ENCODE data around the gene TMC6. TPM values are rescaled to one million over a fixed set of nuclear protein-coding genes. Genes with fewer than 3 reads are reported as not detected.
A peak's percentile ranks its signal among the peaks of the same experiment; 100 is the strongest.

The TMC6 gene
- total RNA-seq, 1 experiment from 2014 or later, result 97.7 TPM

DNA sequence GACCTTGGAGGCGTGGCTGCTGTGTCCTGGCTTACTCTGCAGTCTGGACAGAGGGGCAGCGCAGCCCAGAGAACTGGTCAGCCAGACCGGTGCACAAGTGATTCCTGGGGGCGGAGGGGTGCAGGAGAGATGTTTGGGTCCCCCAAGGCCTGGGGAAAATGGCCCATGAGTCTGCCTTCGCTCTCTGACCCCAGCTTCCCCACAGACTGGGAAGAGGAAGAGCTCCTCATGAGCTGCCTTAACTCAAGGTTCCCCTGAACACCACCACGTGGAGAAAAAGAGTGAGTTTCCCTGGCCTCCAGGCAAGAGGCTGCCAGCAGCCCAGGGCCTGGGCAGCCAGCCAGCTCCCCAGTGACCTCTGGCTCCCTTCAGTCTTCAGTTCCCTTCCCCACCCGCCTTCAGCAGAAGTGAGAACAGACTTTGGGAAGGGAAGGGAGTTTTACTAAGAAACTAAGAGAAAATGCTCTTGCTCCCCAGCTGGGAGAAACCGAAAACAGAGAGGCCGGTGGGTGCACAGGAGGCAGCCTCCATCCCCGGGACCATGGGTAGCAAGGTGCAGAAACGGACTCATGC lies 15.7 kb upstream of the TMC6 start:
- no peaks in the 10 kb centered on the region for H3K79me2 ChIP-seq (ENCODE audit: low read depth)
- no peaks in the 10 kb centered on the region for H4K20me1 ChIP-seq (ENCODE audit: insufficient read depth)
- peak overlapping the region; percentile 93 for H3K27ac ChIP-seq
- intact Hi-C loops (cut with micrococcal nuclease; ENCODE audit: unreplicated experiment), result no loop called here
- H3K27me3 ChIP-seq (ENCODE audit: insufficient read depth, low read depth), result no peaks in the 10 kb centered on the region
- no TSS peak for BruUV-seq (replicated peaks)
- CTCF ChIA-PET, result interaction anchor here (1.4 to 1.8 kb wide), 2 partner anchors 30 to 59 kb away, joined by 4 to 6 read pairs; no protein-coding TSS in a partner anchor
- no peaks in the 10 kb centered on the region for H3K36me3 ChIP-seq (ENCODE audit: low read depth)
- TF ChIP-seq, protein P1, sequence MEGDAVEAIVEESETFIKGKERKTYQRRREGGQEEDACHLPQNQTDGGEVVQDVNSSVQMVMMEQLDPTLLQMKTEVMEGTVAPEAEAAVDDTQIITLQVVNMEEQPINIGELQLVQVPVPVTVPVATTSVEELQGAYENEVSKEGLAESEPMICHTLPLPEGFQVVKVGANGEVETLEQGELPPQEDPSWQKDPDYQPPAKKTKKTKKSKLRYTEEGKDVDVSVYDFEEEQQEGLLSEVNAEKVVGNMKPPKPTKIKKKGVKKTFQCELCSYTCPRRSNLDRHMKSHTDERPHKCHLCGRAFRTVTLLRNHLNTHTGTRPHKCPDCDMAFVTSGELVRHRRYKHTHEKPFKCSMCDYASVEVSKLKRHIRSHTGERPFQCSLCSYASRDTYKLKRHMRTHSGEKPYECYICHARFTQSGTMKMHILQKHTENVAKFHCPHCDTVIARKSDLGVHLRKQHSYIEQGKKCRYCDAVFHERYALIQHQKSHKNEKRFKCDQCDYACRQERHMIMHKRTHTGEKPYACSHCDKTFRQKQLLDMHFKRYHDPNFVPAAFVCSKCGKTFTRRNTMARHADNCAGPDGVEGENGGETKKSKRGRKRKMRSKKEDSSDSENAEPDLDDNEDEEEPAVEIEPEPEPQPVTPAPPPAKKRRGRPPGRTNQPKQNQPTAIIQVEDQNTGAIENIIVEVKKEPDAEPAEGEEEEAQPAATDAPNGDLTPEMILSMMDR (conservative IDR thresholded peaks at IDR 0.05), result no peak
- no peak for TF ChIP-seq EZH2 (IDR thresholded peaks at IDR 0.05; ENCODE audit: low read depth)
- POLR2A ChIA-PET (ENCODE audit: unreplicated experiment), result interaction anchor here (0.5 to 0.6 kb wide), 2 partner anchors 16 to 38 kb away, joined by 3 to 4 read pairs; no protein-coding TSS in a partner anchor
- peak overlapping the region; percentile 67 for H3K4me2 ChIP-seq
- H3K4me3 ChIP-seq, result no peak overlapping the region; the same call in 1 of the 2 replicates
- H3F3A ChIP-seq (ENCODE audit: insufficient read depth, low read depth), result peaks cover 43% of the 10 kb centered on the region; the same call in 1 of the 2 replicates
- no peaks in the 10 kb centered on the region for H3K9me3 ChIP-seq (ENCODE audit: insufficient read depth, low read depth)
- no peaks in the 10 kb centered on the region for H3K9me2 ChIP-seq (ENCODE audit: insufficient read depth)
- no peak overlapping the region for H2AFZ ChIP-seq
- peaks cover 53% of the 10 kb centered on the region for H3K4me1 ChIP-seq (replicated peaks; ENCODE audit: insufficient read depth)
- DNase-seq, result peak; percentile 70 to 75

DNA sequence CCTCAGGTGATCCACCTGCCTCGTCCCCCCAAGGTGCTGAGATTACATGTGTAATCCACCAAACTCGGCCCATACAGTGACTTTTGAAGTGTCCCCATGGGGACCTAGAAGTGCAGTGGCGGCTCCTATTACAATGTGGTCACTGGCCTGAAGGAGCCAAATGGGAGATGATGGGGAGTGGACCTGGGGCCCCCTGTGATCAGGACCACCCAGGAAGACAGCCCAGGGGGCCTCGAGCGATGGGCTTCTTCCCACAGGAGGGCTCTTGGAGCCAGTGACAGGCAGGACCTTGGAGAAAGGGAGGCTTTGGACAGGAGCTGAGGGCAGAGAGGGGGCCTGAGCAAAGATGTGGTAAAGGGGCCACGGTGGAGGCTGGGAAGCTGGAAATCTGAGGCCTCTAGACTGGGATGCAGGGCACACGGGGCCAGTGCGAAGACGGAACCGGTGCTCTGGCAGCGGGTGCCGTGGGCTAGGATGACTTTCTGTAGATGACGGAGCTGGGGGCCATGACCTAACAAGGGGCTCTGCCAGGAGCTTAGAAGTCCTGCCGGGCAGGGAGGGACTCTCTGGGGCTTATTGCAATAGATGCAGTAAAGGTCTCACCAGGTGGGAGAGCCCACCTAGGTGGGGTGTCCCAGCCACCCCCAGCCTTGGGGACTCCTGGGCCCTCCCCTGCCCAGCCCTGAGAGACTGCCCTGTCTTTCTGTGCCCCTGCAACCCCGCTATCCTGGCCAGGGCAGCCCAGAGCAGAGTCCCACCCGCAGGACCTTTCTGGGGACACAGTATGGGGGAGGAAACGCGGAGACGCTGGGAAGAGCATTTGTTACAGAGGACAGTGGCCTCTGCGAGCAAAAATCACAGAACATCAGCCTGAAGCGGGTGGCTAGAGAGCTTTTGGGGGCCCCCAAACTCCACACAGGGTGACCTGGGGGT lies 14.9 kb upstream of the TMC6 start:
- Histone ChIP-seq H3F3A (ENCODE audit: insufficient read depth, low read depth) (peaks cover 50% of the 10 kb centered on the region; the same call in 1 of the 2 replicates), H3K4me2 (peak overlapping the region; percentile 67), H3K79me2 (ENCODE audit: low read depth) (no peaks in the 10 kb centered on the region), H3K9me3 (ENCODE audit: insufficient read depth, low read depth) (no peaks in the 10 kb centered on the region), H3K27ac (peak overlapping the region; percentile 93), H3K4me1 (replicated peaks; ENCODE audit: insufficient read depth) (peaks cover 53% of the 10 kb centered on the region), H3K9me2 (ENCODE audit: insufficient read depth) (no peaks in the 10 kb centered on the region), H4K20me1 (ENCODE audit: insufficient read depth) (no peaks in the 10 kb centered on the region), H2AFZ (no peak overlapping the region), H3K36me3 (ENCODE audit: low read depth) (no peaks in the 10 kb centered on the region), H3K4me3 (no peak overlapping the region), H3K27me3 (ENCODE audit: insufficient read depth, low read depth) (no peaks in the 10 kb centered on the region)
- DNase-seq, result no peak
- CTCF ChIA-PET, result interaction anchor here (1.4 kb wide), 1 partner anchor 59 kb away, joined by 4 read pairs; no protein-coding TSS in a partner anchor
- POLR2A ChIA-PET (ENCODE audit: unreplicated experiment), result interaction anchor here (0.5 kb wide), 1 partner anchor 15 kb away, joined by 3 read pairs; no protein-coding TSS in a partner anchor
- intact Hi-C loops (cut with micrococcal nuclease; ENCODE audit: unreplicated experiment), result no loop called here
- BruUV-seq (replicated peaks), result no TSS peak
- no peak for TF ChIP-seq EZH2 (IDR thresholded peaks at IDR 0.05; ENCODE audit: low read depth)

GRCh38 chr17:78142119-78142861 lies 13.7 kb upstream of the TMC6 start:
- TF ChIP-seq EZH2 (IDR thresholded peaks at IDR 0.05; ENCODE audit: low read depth), result no peak
- TF ChIP-seq, protein P1 (conservative IDR thresholded peaks at IDR 0.05), result no peak
- CTCF ChIA-PET, result interaction anchor here (0.6 to 0.7 kb wide), 4 partner anchors 14 to 1575 kb away, joined by 4 to 19 read pairs (median 14); no protein-coding TSS in a partner anchor
- no peaks in the 10 kb centered on the region for H3K27me3 ChIP-seq (ENCODE audit: insufficient read depth, low read depth)
- H3K9me2 ChIP-seq (ENCODE audit: insufficient read depth), result no peaks in the 10 kb centered on the region
- peak overlapping the region; percentile 87 for H3K4me2 ChIP-seq
- peaks cover 54% of the 10 kb centered on the region; the same call in 1 of the 2 replicates for H3F3A ChIP-seq (ENCODE audit: insufficient read depth, low read depth)
- no peaks in the 10 kb centered on the region for H3K9me3 ChIP-seq (ENCODE audit: insufficient read depth, low read depth)
- H3K79me2 ChIP-seq (ENCODE audit: low read depth), result no peaks in the 10 kb centered on the region
- H3K27ac ChIP-seq, result peak overlapping the region; percentile 77
- H3K4me3 ChIP-seq, result no peak overlapping the region
- intact Hi-C loops (cut with micrococcal nuclease; ENCODE audit: unreplicated experiment), result loop anchor here (1.0 kb wide), 2 partner anchors 27 to 45 kb away; partner anchors contain the start of genes AFMID and TK1
- H3K36me3 ChIP-seq (ENCODE audit: low read depth), result no peaks in the 10 kb centered on the region
- DNase-seq, result peak; percentile 88 to 95
- BruUV-seq (replicated peaks), result no TSS peak
- H4K20me1 ChIP-seq (ENCODE audit: insufficient read depth), result no peaks in the 10 kb centered on the region
- H2AFZ ChIP-seq, result no peak overlapping the region
- POLR2A ChIA-PET (ENCODE audit: unreplicated experiment), result interaction anchor here (0.5 to 0.6 kb wide), 5 partner anchors 8 to 136 kb away, joined by 3 to 37 read pairs (median 3); partner anchors contain the start of gene TMC6
- peaks cover 53% of the 10 kb centered on the region for H3K4me1 ChIP-seq (replicated peaks; ENCODE audit: insufficient read depth)
